H1 (cell line): ENCODE results near the gene ZCCHC9. TPM values are rescaled to one million over a fixed set of nuclear protein-coding genes. Genes with fewer than 3 reads are reported as not detected.

Experiments
- CTCF ChIA-PET: fragments of 300-600 bp; sonication (Branson Sonifier 250); formaldehyde crosslinking; loops from one replicate; lab custom pipeline; 2021; ENCODE audit not compliant: partially characterized antibody; lab: Charles Lee
- POLR2A ChIA-PET: fragments of 300-600 bp; sonication (Branson Sonifier 250); formaldehyde crosslinking; loops from one replicate; lab custom pipeline; 2021; ENCODE audit warnings: inconsistent platforms; ENCODE audit not compliant: partially characterized antibody; lab: Charles Lee
- DNase-seq, 2 experiments: peaks; one replicate each; pipeline versions ENCODE4 v3.0.0 to v3.0.0-alpha.2; 2010 to 2022; ENCODE audit warnings: low spot score in 2 of 2, low read depth in 1 of 2, mixed read lengths in 1 of 2
- FAIRE-seq: peaks from 2 replicates; lab custom pipeline; 2011; peaks lifted over from hg19 to GRCh38; lab: Jason Lieb, UNC
- H2AFZ ChIP-seq: 2 replicates; pipeline ENCODE4 v1.8.1; 2012; ENCODE audit warnings: low read length, inconsistent platforms
- H2AK5ac ChIP-seq: 2 replicates; pipeline ENCODE4 v1.6.1; 2013; ENCODE audit warnings: low read depth, low read length
- H2BK120ac ChIP-seq: replicated peaks from 2 replicates; pipeline ENCODE3; 2013; ENCODE audit warnings: low read depth, low read length, inconsistent platforms
- H2BK12ac ChIP-seq: 2 replicates; pipeline ENCODE4 v1.6.1; 2013; ENCODE audit warnings: low read depth, low read length
- H2BK15ac ChIP-seq: 2 replicates; pipeline ENCODE4 v1.6.1; 2013; ENCODE audit warnings: low read length
- H2BK20ac ChIP-seq: 2 replicates; pipeline ENCODE4 v1.6.1; 2013; ENCODE audit warnings: low read length
- H2BK5ac ChIP-seq: 2 replicates; pipeline ENCODE4 v1.6.1; 2013; ENCODE audit warnings: low read depth, low read length
- H3K14ac ChIP-seq: 2 replicates; pipeline ENCODE4 v1.6.1; 2013; ENCODE audit warnings: inconsistent platforms; ENCODE audit not compliant: insufficient read length
- H3K18ac ChIP-seq: 2 replicates; pipeline ENCODE4 v1.6.1; 2013; ENCODE audit warnings: low read length; ENCODE audit errors: extremely low read depth
- H3K23ac ChIP-seq: 2 replicates; pipeline ENCODE4 v1.6.1; 2013; ENCODE audit warnings: inconsistent platforms; ENCODE audit not compliant: insufficient read length
- H3K23me2 ChIP-seq: 2 replicates; pipeline ENCODE4 v1.6.1; 2013; ENCODE audit warnings: low read depth, low read length
- H3K27ac ChIP-seq: 2 replicates; pipeline ENCODE4 v1.6.1; 2011; ENCODE audit warnings: low read depth, low read length, inconsistent platforms
- H3K27me3 ChIP-seq, 4 experiments: replicated peaks in 1 of 4; 1 replicate in 1 of 4; 2 replicates in 3 of 4; pipeline versions ENCODE4 v1.6.1 to v1.8.1; 2011 to 2013; ENCODE audit warnings: low read length in 3 of 4, mild to moderate bottlenecking in 3 of 4, inconsistent platforms in 2 of 4, mixed read lengths in 2 of 4, moderate library complexity in 1 of 4; ENCODE audit not compliant: control insufficient read depth in 3 of 4, insufficient read depth in 3 of 4; ENCODE audit errors: extremely low read depth in 1 of 4
- H3K36me3 ChIP-seq, 4 experiments: 2 replicates each; pipeline versions ENCODE4 v1.6.1 to v1.8.1; 2011 to 2013; ENCODE audit warnings: mild to moderate bottlenecking in 4 of 4, low read length in 3 of 4, moderate library complexity in 2 of 4, control low read depth in 1 of 4, inconsistent platforms in 1 of 4; ENCODE audit not compliant: insufficient read depth in 4 of 4, control insufficient read depth in 2 of 4
- H3K4ac ChIP-seq: replicated peaks from 2 replicates; pipeline ENCODE3; 2013; ENCODE audit warnings: low read length, low read depth, mixed read lengths, inconsistent platforms; ENCODE audit not compliant: insufficient read length
- H3K4me1 ChIP-seq, 4 experiments: replicated peaks in 1 of 4; 1 replicate in 1 of 4; 2 replicates in 3 of 4; pipeline versions ENCODE4 v1.6.1 to v1.8.1; 2011 to 2013; ENCODE audit warnings: low read length in 3 of 4, inconsistent platforms in 2 of 4, mixed read lengths in 1 of 4; ENCODE audit not compliant: insufficient read depth in 4 of 4, control insufficient read depth in 3 of 4
- H3K4me2 ChIP-seq, 2 experiments: 2 replicates each; pipeline versions ENCODE4 v1.6.1 to v1.8.1; 2011 to 2013; ENCODE audit warnings: low read depth in 2 of 2, low read length in 2 of 2, control low read depth in 1 of 2, inconsistent platforms in 1 of 2, mild to moderate bottlenecking in 1 of 2; ENCODE audit not compliant: insufficient read depth in 1 of 2
- H3K4me3 ChIP-seq, 4 experiments: fragments of 200-600, 300-600 bp in 1 of 4; sonication (generic), shearing (Covaris generic), sonication (Bioruptor Twin) in 1 of 4; 2 replicates each; pipeline versions ENCODE4 v1.5.1 to v1.8.1; 2011 to 2016; ENCODE audit warnings: low read length in 4 of 4, low read depth in 3 of 4, control low read depth in 2 of 4, inconsistent platforms in 2 of 4, mild to moderate bottlenecking in 2 of 4, mixed read lengths in 1 of 4, moderate library complexity in 1 of 4; ENCODE audit not compliant: insufficient read depth in 2 of 4; ENCODE audit errors: extremely low read depth in 1 of 4
- H3K56ac ChIP-seq: replicated peaks from 2 replicates; pipeline ENCODE3; 2013; ENCODE audit warnings: low read depth, mild to moderate bottlenecking, mixed read lengths, low read length, inconsistent platforms; ENCODE audit not compliant: insufficient read length
- H3K79me1 ChIP-seq: 2 replicates; pipeline ENCODE4 v1.6.1; 2013; ENCODE audit warnings: low read depth, low read length, control low read depth
- H3K79me2 ChIP-seq, 2 experiments: 2 replicates each; pipeline versions ENCODE4 v1.6.1 to v1.8.1; 2012 to 2013; ENCODE audit warnings: low read length in 2 of 2, mild to moderate bottlenecking in 2 of 2, inconsistent platforms in 1 of 2; ENCODE audit not compliant: insufficient read depth in 2 of 2, control insufficient read depth in 1 of 2
- H3K9ac ChIP-seq, 4 experiments: replicated peaks in 1 of 4; 1 replicate in 1 of 4; 2 replicates in 3 of 4; pipeline versions ENCODE4 v1.6.1 to v1.8.1; 2011 to 2013; ENCODE audit warnings: low read depth in 3 of 4, low read length in 3 of 4, control low read depth in 2 of 4, mild to moderate bottlenecking in 2 of 4, moderate library complexity in 2 of 4, inconsistent platforms in 1 of 4; ENCODE audit errors: extremely low read depth in 1 of 4
- H3K9me3 ChIP-seq, 2 experiments: 2 replicates each; pipeline versions ENCODE4 v1.6.1 to v1.8.1; 2012 to 2013; ENCODE audit warnings: mild to moderate bottlenecking in 2 of 2, moderate library complexity in 2 of 2, control low read depth in 1 of 2, inconsistent platforms in 1 of 2, low read depth in 1 of 2, low read length in 1 of 2, mixed read lengths in 1 of 2; ENCODE audit not compliant: insufficient read depth in 2 of 2
- H4K20me1 ChIP-seq, 2 experiments: replicated peaks in 1 of 2; 2 replicates each; pipeline versions ENCODE3 to v1.8.1; 2011 to 2013; ENCODE audit warnings: inconsistent platforms in 2 of 2, low read length in 2 of 2, mild to moderate bottlenecking in 1 of 2; ENCODE audit not compliant: insufficient read depth in 2 of 2, control insufficient read depth in 1 of 2
- H4K5ac ChIP-seq: 2 replicates; pipeline ENCODE4 v1.6.1; 2013; ENCODE audit warnings: low read length, low read depth, mixed read lengths, inconsistent platforms; ENCODE audit not compliant: insufficient read length
- H4K8ac ChIP-seq: 2 replicates; pipeline ENCODE4 v1.8.0; 2013; ENCODE audit warnings: mild to moderate bottlenecking, moderate library complexity, low read length, inconsistent platforms; ENCODE audit not compliant: insufficient read depth; ENCODE audit errors: extremely low read depth
- H4K91ac ChIP-seq: replicated peaks from 2 replicates; pipeline ENCODE3; 2013; ENCODE audit warnings: low read length, mixed read lengths, inconsistent platforms; ENCODE audit not compliant: insufficient read length
- CHD1 ChIP-seq: IDR thresholded peaks from 2 replicates; pipeline ENCODE4 v1.6.1; 2012; ENCODE audit warnings: low read depth, low read length, improper control_type of control experiment
- JUN ChIP-seq: IDR thresholded peaks from 2 replicates; pipeline ENCODE4 v1.6.1; 2011; ENCODE audit warnings: low read depth, mild to moderate bottlenecking, improper control_type of control experiment, low read length
- POLR2A ChIP-seq, 2 experiments: IDR thresholded peaks; 1 replicate in 1 of 2; 2 replicates in 1 of 2; pipeline ENCODE4 v1.6.1; 2011; ENCODE audit warnings: low read depth in 2 of 2, low read length in 2 of 2, mild to moderate bottlenecking in 2 of 2; ENCODE audit errors: control extremely low read depth in 1 of 2
- WGBS, 2 experiments: shearing (Covaris generic) in 1 of 2; methylation state at CpG; one replicate each; pipeline versions ENCODE4 v1.1.6 to v1.1.7; 2013 to 2015; ENCODE audit warnings: low lambda C conversion rate in 2 of 2, mixed read lengths in 2 of 2, inconsistent platforms in 1 of 2, low coverage in 1 of 2, missing lambda C conversion rate in 1 of 2; ENCODE audit not compliant: insufficient replicate concordance in 2 of 2, insufficient coverage in 1 of 2, insufficient read length in 1 of 2; ENCODE audit errors: extremely low coverage in 1 of 2, missing lambda C conversion rate in 1 of 2; 5-methylcytosine and 5-hydroxymethylcytosine counted together
- polyA plus RNA-seq, 7 experiments: library from polyadenylated mRNA; depleted of rRNA in 3 of 7; stranded (reverse) in 5 of 7; unstranded in 2 of 7; fragments of >200 nt in 5 of 7; fragments of 200-250 nt in 2 of 7; gene quantifications; 1 replicate in 5 of 7; 2 replicates in 1 of 7; 4 replicates in 1 of 7; pipeline versions ENCODE4 v1.2.1 to v1.2.3, GENCODE V29; 2011 to 2013; ENCODE audit warnings: missing spikeins in 2 of 7, mixed read lengths in 2 of 7
- total RNA-seq: library from RNA; stranded (reverse); fragmentation: NEBNext Ultra II Directional; extraction: Animal tissue kit (Norgen Biotek cat#: 25700); gene quantifications from 2 replicates; pipeline ENCODE4 v1.2.1, GENCODE V29; 2021

ZCCHC9 gene
- total and polyA plus RNA-seq, 2 of the 8 experiments (the other 6 are each of a cell fraction or from before 2014, with no cell fraction given) = 10.9 to 33.6 TPM

- no peak overlapping the region for H3K23ac ChIP-seq
- H4K5ac ChIP-seq = no peak overlapping the region
- no peaks in the 10 kb centered on the region for H3K9me3 ChIP-seq
- H3K79me2 ChIP-seq = no peaks in the 10 kb centered on the region
- DNase-seq (no peak), FAIRE-seq (no peak)
- POLR2A ChIA-PET = interaction anchor here (0.8 kb wide), 2 partner anchors 20 to 49 kb away, joined by 3 to 4 read pairs; partner anchors contain the start of gene CKMT2
- 88% methylated on average over 1 of the region's 1 CpG; no CpG with 5 or more reads in 1 of the 2 experiments for WGBS, 2 experiments
- H3K56ac ChIP-seq = no peak overlapping the region
- H2BK20ac ChIP-seq = no peak overlapping the region
- H3K23me2 ChIP-seq = no peaks in the 10 kb centered on the region; the same call in 1 of the 2 replicates
- H3K9ac ChIP-seq = no peak overlapping the region
- H4K20me1 ChIP-seq = peaks cover 0 to 7% of the 10 kb centered on the region in 2 experiments
- no peak overlapping the region for H3K27ac ChIP-seq
- H2BK15ac ChIP-seq = no peak overlapping the region
- H2BK120ac ChIP-seq = no peak overlapping the region
- no peak overlapping the region for H2AK5ac ChIP-seq
- peaks cover 0 to 3% (median 0%) of the 10 kb centered on the region in 4 experiments; a peak in 2 of 7 replicates for H3K4me1 ChIP-seq
- H3K79me1 ChIP-seq = peaks cover 2% of the 10 kb centered on the region; the same call in 1 of the 2 replicates
- no peak overlapping the region for H3K4ac ChIP-seq
- no peak overlapping the region for H2AFZ ChIP-seq
- H3K4me2 ChIP-seq = no peak overlapping the region
- no peaks in the 10 kb centered on the region for H3K27me3 ChIP-seq
- CTCF ChIA-PET = interaction anchor here (0.5 to 1.4 kb wide), 7 partner anchors 14 to 296 kb away, joined by 3 to 4 read pairs (median 3); no protein-coding TSS in a partner anchor
- no peak overlapping the region for H3K14ac ChIP-seq
- no peaks in the 10 kb centered on the region for H3K36me3 ChIP-seq
- no peak overlapping the region for H2BK5ac ChIP-seq
- no peak overlapping the region for H2BK12ac ChIP-seq
- no peak overlapping the region for H4K8ac ChIP-seq
- no peak overlapping the region for H3K18ac ChIP-seq
- no peak overlapping the region for H4K91ac ChIP-seq
- H3K4me3 ChIP-seq = no peak overlapping the region
- TF ChIP-seq JUN (no peak), CHD1 (no peak), POLR2A (IDR thresholded peaks at IDR 0.05; ENCODE audit: control extremely low read depth in 1 of 2, low read depth in 2 of 2, low read length in 2 of 2) (no peak)
These were observed 48.5 kb upstream of the ZCCHC9 start for GRCh38 chr5:81252904-81253303.
